ENCODE results near the gene ACTR1B.
"Not testable (repeated sequence)": the region's sequence is repeated elsewhere in the genome, so short reads cannot be mapped to it uniquely, and the experiment has no call there.

ACTR1B gene

DNA sequence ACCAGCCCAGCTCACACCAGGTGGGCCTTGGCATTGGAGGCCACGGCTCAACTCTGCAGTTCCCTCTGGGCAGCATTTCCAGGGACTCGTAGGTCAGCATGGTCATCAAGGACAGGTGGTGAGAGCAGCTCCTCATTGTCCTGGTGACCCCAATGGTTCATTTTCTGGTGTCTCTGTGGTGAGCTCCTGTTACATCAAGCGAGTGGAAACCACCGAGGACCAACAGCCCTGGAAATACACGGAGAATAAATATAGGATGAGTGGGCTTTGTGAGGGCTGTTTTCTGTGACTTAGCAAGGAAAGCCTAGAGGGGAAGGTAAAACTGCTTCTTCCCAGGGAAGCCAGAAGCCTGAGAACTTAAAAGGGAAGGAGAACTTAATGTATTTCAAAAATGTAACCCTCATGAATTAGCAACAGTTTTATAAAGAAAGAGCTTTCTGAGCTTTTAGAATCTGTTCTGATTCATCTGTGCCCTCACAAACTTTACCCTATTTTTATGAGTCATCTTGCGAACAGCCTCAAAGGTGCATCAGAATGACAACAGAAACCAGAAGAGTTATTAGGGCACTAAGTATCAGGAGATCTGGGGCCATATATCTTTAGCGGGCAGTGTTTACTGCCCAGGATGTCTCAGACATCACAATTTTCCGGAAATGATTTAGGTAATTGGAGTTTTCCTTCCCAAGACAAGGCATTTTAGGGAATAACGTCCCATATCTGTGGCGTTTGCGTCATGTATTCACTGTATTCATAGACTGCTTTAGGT, 24.4 kb upstream of the ACTR1B start:
- no peak for ATAC-seq

DNA sequence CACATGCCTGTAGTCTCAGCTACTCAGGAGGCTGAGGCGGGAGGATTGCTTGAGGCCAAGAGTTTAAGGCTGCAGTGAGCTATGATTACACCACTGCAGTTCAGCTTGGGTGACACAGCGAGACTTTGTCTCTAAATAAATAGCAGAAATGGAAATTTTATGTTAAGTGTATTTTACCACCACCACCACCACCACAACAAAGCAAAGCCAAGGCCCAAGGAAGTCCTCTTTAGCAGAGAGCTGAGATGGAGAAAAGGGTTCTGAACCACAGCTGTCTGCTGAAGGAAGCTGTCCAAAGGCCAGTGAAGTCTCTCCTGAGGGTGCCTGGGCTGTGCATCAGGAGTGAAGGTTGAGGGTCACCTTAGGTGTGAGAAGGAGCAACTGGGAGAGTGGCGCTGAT, 23.4 kb upstream of the ACTR1B start:
- not testable (repeated sequence) for ATAC-seq

More for the DNA sequence above, 24.4 kb upstream of the ACTR1B start:
- no peak for TF ChIP-seq CSDC2 (CRISPR knock-in tag; IDR thresholded peaks at IDR 0.05)
- TF ChIP-seq GLIS3 (CRISPR knock-in tag; IDR thresholded peaks at IDR 0.05): no peak
- TF ChIP-seq SNAI2 (CRISPR knock-in tag; IDR thresholded peaks at IDR 0.05): no peak
- TF ChIP-seq ZC3H10 (CRISPR knock-in tag; IDR thresholded peaks at IDR 0.05): no peak
- TF ChIP-seq, protein P1, sequence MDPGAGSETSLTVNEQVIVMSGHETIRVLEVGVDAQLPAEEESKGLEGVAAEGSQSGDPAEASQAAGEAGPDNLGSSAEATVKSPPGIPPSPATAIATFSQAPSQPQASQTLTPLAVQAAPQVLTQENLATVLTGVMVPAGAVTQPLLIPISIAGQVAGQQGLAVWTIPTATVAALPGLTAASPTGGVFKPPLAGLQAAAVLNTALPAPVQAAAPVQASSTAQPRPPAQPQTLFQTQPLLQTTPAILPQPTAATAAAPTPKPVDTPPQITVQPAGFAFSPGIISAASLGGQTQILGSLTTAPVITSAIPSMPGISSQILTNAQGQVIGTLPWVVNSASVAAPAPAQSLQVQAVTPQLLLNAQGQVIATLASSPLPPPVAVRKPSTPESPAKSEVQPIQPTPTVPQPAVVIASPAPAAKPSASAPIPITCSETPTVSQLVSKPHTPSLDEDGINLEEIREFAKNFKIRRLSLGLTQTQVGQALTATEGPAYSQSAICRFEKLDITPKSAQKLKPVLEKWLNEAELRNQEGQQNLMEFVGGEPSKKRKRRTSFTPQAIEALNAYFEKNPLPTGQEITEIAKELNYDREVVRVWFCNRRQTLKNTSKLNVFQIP (CRISPR knock-in tag; IDR thresholded peaks at IDR 0.05; ENCODE audit: borderline replicate concordance, low read depth): no peak
- TF ChIP-seq OSR1 (CRISPR knock-in tag; IDR thresholded peaks at IDR 0.05): no peak
- no peak for TF ChIP-seq ESRRG (CRISPR knock-in tag; IDR thresholded peaks at IDR 0.05)
- TF ChIP-seq TCF4 (CRISPR knock-in tag; IDR thresholded peaks at IDR 0.05; ENCODE audit: borderline replicate concordance): no peak
- no peak for TF ChIP-seq ZNF565 (CRISPR knock-in tag; conservative IDR thresholded peaks at IDR 0.05; ENCODE audit: low read depth)
- no peak for TF ChIP-seq ZFP30 (CRISPR knock-in tag; IDR thresholded peaks at IDR 0.05)
- no peak for TF ChIP-seq ZNF8 (CRISPR knock-in tag; IDR thresholded peaks at IDR 0.05)
- no peak for TF ChIP-seq ZNF70 (CRISPR knock-in tag; IDR thresholded peaks at IDR 0.05)
- no peak for TF ChIP-seq ISL1 (CRISPR knock-in tag; IDR thresholded peaks at IDR 0.05)
- TF ChIP-seq BACH2 (CRISPR knock-in tag; IDR thresholded peaks at IDR 0.05; ENCODE audit: borderline replicate concordance): no peak
- TF ChIP-seq PPARA (CRISPR knock-in tag; IDR thresholded peaks at IDR 0.05; ENCODE audit: borderline replicate concordance): no peak
- TF ChIP-seq CSRNP3 (CRISPR knock-in tag; IDR thresholded peaks at IDR 0.05): no peak
- TF ChIP-seq, protein P2, sequence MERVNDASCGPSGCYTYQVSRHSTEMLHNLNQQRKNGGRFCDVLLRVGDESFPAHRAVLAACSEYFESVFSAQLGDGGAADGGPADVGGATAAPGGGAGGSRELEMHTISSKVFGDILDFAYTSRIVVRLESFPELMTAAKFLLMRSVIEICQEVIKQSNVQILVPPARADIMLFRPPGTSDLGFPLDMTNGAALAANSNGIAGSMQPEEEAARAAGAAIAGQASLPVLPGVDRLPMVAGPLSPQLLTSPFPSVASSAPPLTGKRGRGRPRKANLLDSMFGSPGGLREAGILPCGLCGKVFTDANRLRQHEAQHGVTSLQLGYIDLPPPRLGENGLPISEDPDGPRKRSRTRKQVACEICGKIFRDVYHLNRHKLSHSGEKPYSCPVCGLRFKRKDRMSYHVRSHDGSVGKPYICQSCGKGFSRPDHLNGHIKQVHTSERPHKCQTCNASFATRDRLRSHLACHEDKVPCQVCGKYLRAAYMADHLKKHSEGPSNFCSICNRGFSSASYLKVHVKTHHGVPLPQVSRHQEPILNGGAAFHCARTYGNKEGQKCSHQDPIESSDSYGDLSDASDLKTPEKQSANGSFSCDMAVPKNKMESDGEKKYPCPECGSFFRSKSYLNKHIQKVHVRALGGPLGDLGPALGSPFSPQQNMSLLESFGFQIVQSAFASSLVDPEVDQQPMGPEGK (CRISPR knock-in tag; IDR thresholded peaks at IDR 0.05; ENCODE audit: borderline replicate concordance): no peak

- ATAC-seq: no peak
- TF ChIP-seq ZNF565 (CRISPR knock-in tag; conservative IDR thresholded peaks at IDR 0.05; ENCODE audit: low read depth) (no peak), PPARA (CRISPR knock-in tag; IDR thresholded peaks at IDR 0.05; ENCODE audit: borderline replicate concordance) (no peak), ZNF8 (CRISPR knock-in tag; IDR thresholded peaks at IDR 0.05) (no peak), ISL1 (CRISPR knock-in tag; IDR thresholded peaks at IDR 0.05) (no peak), ZC3H10 (CRISPR knock-in tag; IDR thresholded peaks at IDR 0.05) (no peak), ZNF70 (CRISPR knock-in tag; IDR thresholded peaks at IDR 0.05) (no peak), SNAI2 (CRISPR knock-in tag; IDR thresholded peaks at IDR 0.05) (no peak), ESRRG (CRISPR knock-in tag; IDR thresholded peaks at IDR 0.05) (no peak), ARNTL (CRISPR knock-in tag; IDR thresholded peaks at IDR 0.05; ENCODE audit: borderline replicate concordance, low read depth) (no peak), GLIS3 (CRISPR knock-in tag; IDR thresholded peaks at IDR 0.05) (no peak), RARB (CRISPR knock-in tag; IDR thresholded peaks at IDR 0.05) (no peak), ZFP30 (CRISPR knock-in tag; IDR thresholded peaks at IDR 0.05) (no peak), TOX (CRISPR knock-in tag; IDR thresholded peaks at IDR 0.05; ENCODE audit: borderline replicate concordance) (no peak), ZFP3 (CRISPR knock-in tag; IDR thresholded peaks at IDR 0.05) (no peak), CSDC2 (CRISPR knock-in tag; IDR thresholded peaks at IDR 0.05) (no peak), TSHZ2 (CRISPR knock-in tag; IDR thresholded peaks at IDR 0.05) (no peak)
- TF ChIP-seq, protein P1 (CRISPR knock-in tag; IDR thresholded peaks at IDR 0.05; ENCODE audit: borderline replicate concordance, low read depth): no peak
These were observed 14.5 kb upstream of the ACTR1B start for GRCh38 chr2:97678298-97678697.
